Cardiac fibroblast (primary cell): ENCODE results near the gene PAFAH1B1.

Experiments used
- DNase-seq, 2 donors: peaks; one replicate each; pipeline versions ENCODE4 v3.0.0 to v3.0.0-alpha.2; 2010; ENCODE audit warnings: low read depth in 2 of 2
- H3K4me3 ChIP-seq, 2 donors: replicated peaks in 1 of 2; 1 replicate in 1 of 2; 2 replicates in 1 of 2; pipeline ENCODE4 v1.5.1; 2011; ENCODE audit warnings: low read depth in 2 of 2, low read length in 2 of 2, mild to moderate bottlenecking in 2 of 2, moderate library complexity in 1 of 2
- TF ChIP-seq, protein P1 (sequence below): IDR thresholded peaks from one replicate; pipeline ENCODE4 v1.5.1; 2011; ENCODE audit warnings: low read depth, mild to moderate bottlenecking, low read length, inconsistent platforms

Gene PAFAH1B1

DNA sequence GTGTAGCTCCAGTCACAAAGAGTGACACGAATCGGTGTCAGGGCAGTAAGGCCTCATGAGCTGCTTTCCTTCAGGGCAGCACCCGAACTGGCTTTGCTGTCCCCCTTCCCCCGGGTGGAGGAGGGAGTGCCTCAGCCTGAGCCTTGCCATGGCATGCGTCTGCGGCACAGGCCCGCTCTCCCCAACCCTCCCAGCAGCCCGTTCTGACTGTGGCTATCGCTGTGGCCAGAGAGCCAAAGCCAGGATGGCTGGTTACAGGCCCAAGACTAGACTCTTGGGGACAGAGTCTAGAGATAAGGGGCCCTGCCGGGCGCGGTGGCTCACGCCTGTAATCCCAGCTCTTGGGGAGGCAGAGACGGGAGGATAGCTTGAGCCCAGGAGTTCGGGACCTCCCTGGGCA, 92.2 kb downstream of the PAFAH1B1 start:
- TF ChIP-seq, protein P1, sequence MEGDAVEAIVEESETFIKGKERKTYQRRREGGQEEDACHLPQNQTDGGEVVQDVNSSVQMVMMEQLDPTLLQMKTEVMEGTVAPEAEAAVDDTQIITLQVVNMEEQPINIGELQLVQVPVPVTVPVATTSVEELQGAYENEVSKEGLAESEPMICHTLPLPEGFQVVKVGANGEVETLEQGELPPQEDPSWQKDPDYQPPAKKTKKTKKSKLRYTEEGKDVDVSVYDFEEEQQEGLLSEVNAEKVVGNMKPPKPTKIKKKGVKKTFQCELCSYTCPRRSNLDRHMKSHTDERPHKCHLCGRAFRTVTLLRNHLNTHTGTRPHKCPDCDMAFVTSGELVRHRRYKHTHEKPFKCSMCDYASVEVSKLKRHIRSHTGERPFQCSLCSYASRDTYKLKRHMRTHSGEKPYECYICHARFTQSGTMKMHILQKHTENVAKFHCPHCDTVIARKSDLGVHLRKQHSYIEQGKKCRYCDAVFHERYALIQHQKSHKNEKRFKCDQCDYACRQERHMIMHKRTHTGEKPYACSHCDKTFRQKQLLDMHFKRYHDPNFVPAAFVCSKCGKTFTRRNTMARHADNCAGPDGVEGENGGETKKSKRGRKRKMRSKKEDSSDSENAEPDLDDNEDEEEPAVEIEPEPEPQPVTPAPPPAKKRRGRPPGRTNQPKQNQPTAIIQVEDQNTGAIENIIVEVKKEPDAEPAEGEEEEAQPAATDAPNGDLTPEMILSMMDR = no peak
- DNase-seq = no peak
- no peak overlapping the region for H3K4me3 ChIP-seq

DNA sequence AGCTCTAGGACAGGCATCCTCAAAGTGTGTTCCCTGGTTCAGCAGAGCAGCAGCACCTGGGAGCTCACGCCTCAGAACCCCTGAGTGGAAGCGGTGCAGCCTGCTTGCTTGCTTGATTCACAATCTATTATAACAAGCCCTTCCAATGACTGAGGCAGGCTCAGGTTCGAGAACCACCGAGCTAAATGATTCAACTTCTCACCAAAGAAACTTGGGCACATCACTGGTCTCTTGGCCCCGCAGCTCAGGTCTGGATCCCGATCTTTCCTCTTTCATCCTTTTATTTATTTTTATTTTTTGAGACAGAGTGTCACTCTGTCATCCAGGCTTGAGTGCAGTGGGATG, 93.6 kb downstream of the PAFAH1B1 start:
- DNase-seq = no peak
- TF ChIP-seq, protein P1 = no peak
- H3K4me3 ChIP-seq = no peak overlapping the region

DNA sequence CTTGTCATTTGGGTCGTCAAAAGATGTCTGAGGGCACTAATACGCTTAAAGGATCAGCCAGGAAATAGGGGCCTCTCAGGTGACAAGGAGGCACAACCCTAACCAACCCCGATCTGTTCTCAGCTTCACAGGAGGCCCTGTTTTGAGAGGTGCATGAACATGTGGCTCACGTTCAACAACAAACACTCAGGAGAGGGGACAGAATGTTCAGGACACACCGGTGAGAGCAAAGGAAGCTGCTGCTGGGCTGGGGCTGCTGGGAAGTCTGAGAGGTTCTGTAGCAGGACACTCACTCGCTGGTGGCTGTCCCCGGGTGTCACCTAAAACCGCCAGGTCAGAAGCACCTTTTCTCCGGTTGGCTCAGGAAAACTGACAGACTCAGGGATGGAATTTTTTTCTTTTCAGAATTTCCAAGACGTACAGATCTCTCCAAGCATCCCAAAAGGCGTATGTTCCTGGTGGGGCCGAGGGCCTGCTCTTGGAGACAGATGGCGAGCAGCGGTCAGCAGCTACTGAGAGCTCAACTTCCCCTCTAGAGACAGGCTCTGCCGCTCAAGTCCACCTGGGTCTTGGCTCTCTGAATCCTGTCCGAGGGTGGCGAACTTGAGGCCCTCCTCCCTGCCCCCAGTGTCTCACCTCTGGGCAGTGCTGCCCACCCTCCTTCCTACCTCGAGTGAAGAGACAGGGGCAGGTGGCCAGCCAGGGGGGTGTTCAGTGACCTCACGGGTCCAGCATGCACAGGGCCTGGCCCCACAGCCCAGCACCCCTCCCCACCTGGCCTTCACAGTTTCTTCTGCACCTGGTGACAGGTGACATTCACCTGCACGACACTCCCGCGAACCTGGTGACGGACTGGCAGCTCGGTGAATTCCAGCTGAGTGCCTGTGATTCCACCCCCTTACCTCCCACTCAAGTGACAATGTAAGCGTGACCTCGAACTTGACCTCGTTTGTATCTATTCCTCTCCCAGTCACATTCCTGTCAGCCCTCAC, 95.2 kb downstream of the PAFAH1B1 start:
- TF ChIP-seq, protein P1 = no peak
- H3K4me3 ChIP-seq = no peak overlapping the region
- no peak for DNase-seq

DNA sequence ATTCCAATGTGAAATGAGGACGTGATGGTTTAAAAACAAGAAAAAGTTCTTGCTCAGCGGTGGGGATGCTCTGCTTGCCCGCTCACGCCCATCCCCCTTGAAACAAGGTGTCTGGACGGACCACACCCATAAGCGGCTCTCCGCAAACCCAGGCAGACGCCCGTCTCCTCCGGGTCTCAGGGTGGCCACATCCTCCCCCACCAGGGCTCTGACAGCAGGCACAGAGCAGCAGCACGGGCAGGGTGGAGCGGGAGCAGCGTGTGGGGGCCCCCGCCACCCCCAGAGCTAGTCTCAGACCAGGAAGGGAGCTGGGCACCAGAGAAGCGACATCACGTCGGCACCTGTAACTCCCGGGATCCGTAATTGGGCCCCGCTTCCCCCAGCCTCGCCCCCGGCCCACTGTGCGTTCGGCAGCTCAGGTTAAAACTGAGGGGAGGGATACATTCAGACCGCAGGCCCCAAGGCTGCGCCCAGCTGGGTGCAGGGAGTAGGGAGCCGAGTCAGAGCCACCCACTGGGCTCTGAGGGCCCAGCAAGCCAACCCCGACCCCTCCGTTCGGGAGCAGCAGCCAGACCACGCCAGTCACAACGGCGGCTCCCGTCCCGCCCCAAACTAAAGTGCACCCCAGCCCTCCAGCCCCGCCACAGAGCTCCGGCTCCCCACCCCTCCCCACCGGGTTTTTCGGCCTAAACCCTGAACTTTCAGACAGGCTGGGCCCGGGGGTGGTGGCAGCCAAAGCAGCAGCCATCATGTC, 96.1 kb downstream of the PAFAH1B1 start:
- no peak overlapping the region for H3K4me3 ChIP-seq
- no peak for DNase-seq
- TF ChIP-seq, protein P1 = no peak

DNA sequence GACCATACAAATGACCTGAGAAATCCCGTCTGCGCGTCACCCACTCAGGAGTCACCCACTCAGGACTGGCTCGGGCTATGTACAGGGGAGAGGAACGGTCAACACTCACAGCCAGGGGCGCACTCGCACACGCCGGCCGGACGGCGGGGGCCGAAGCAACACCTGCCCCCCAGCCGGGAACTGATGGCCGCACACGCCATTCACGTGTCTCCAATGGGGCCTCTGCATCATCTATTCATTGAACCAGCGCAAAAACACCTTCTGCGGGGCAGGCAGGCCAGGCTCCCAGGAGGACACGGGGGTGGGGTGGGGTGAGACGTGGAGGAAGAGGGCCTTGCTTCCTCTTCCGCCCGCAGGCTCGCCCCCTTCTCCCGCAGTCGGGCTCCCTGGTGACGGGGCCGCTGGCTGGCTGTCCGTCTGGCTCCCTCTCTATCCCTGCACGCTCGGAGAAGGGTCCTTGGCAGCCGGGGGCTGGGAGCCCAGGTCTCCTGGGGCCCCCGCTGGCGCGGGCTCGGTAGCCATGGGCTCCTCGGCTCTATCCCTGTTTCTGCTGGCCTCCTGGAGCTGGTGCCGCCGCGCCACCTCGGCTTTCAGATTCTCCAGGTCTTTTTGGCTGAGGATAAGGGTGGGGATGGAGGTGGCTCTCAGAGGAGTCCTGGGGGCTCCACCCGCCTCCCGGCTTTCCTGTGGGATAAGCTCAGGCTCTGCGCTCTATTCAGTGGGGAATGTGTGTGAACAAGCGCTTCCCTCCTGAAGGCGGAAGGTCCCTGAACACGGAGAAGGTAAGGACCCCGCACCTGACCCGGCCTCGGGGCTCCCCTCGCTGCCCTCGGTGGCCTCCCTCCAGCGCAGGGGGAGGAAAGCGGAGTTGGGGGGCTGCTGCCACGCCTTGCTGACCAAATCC, 97.0 kb downstream of the PAFAH1B1 start:
- DNase-seq = no peak
- no peak overlapping the region for H3K4me3 ChIP-seq
- TF ChIP-seq, protein P1 = no peak
